ENCODE results near the gene GABRD. TPM values are rescaled to one million over a fixed set of nuclear protein-coding genes. Genes with fewer than 3 reads are reported as not detected.

GABRD gene
- total and polyA plus RNA-seq, 2 of the 13 experiments (the other 11 are each of a cell fraction or from before 2014, with no cell fraction given), result not detected

GRCh38 chr1:2050793-2051682, 31.9 kb downstream of the GABRD start (continued):
- TF ChIP-seq ZNF318 (CRISPR knock-in tag; IDR thresholded peaks at IDR 0.05) (no peak), NFIC (IDR thresholded peaks at IDR 0.05; ENCODE audit: low read length) (no peak), ZNF431 (CRISPR knock-in tag; IDR thresholded peaks at IDR 0.05; ENCODE audit: borderline replicate concordance, low read depth) (no peak), MED13 (CRISPR knock-in tag; IDR thresholded peaks at IDR 0.05) (no peak), ZNF841 (CRISPR knock-in tag; IDR thresholded peaks at IDR 0.05; ENCODE audit: borderline replicate concordance) (no peak), ZBED4 (CRISPR knock-in tag; IDR thresholded peaks at IDR 0.05; ENCODE audit: borderline replicate concordance) (no peak), ISL2 (CRISPR knock-in tag; IDR thresholded peaks at IDR 0.05) (no peak), ZNF441 (CRISPR knock-in tag; IDR thresholded peaks at IDR 0.05; ENCODE audit: borderline replicate concordance) (no peak), ZBTB20 (CRISPR knock-in tag; IDR thresholded peaks at IDR 0.05; ENCODE audit: borderline replicate concordance, low read depth) (no peak), SAP130 (CRISPR knock-in tag; IDR thresholded peaks at IDR 0.05; ENCODE audit: low read depth) (peak; percentile 61), HNRNPK (IDR thresholded peaks at IDR 0.05; ENCODE audit: low read depth, low read length, poor library complexity, severe bottlenecking) (peak; percentile 19), ZNF317 (CRISPR knock-in tag; IDR thresholded peaks at IDR 0.05) (no peak), HIC2 (CRISPR knock-in tag; IDR thresholded peaks at IDR 0.05; ENCODE audit: low read depth) (no peak)
- TF ChIP-seq, protein P1, sequence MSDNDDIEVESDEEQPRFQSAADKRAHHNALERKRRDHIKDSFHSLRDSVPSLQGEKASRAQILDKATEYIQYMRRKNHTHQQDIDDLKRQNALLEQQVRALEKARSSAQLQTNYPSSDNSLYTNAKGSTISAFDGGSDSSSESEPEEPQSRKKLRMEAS (IDR thresholded peaks at IDR 0.05), result 0 out of 2 replicates have a peak, but pooled peaks have one; percentile 15

All from HepG2 (cell line).